Embryonic facial prominence (tissue), 1 donor: ENCODE measurements around the gene NANOS2.
"Not testable (repeated sequence)": the region's sequence is repeated elsewhere in the genome, so short reads cannot be mapped to it uniquely, and the experiment has no call there.

Experiments used
- DNase-seq: peaks from one replicate; pipeline ENCODE4 v3.0.0-alpha.2; 2016; ENCODE audit errors: extremely low spot score

NANOS2 gene

DNA sequence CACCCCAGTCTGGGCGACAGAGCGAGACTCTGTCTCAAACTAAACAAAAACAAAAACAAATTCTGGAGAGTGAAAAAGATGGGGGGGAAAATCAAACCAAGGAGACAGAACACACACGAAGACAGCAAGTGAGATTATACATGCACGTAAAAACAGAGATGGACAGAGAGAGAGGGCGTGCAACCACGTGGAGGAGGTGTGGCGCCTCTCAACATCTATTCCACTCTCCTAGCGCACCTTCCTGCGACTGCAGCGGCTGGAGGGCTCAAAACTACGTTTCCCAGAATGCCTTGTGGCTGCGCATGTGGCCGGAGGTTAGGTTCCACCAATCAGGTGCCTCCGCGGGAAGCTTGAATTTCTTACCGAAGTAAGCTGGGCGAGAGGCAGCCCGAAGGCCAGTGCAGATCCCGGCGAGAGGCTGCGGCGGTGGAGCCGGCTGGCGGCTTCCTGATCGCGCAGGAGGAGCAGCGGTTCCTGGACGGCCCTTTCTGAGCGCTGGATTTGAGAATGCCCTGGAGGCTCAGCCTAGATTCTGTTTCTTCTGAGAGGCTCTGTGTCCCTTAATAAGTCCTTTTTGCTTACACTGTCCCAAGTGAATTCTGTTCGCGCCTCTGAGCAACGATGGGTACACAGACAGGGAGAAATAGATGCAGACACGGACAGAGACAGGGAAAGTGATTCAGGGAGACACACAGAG is 13.1 kb upstream of the NANOS2 start:
- peak; percentile 62 for DNase-seq

DNA sequence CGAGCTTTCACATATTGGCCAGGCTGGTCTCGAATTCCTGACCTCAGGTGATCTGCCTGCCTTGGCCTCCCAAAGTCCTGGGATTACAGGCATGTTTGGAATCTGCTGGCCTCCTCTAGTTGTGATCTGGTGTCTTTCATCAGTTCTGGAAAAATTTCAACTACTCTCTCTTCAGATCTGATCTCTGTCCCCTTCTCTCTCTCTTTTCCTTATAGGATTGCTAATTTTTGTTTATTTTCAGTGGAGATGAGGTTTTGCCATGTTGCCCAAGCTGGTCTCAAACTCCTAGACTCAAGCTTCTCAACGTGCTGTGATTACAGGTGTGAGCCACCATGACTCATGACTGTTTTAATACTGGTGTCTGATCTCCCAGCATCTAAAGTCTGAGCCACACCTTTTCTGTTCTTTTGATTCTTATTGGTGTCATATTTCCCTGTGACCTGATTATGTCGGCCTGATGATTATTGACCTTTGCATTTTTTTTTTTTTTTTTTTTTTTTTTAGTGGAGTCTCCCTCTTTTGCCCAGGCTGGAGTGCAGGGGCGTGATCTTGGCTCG is 10.4 kb upstream of the NANOS2 start:
- no peak for DNase-seq

DNA sequence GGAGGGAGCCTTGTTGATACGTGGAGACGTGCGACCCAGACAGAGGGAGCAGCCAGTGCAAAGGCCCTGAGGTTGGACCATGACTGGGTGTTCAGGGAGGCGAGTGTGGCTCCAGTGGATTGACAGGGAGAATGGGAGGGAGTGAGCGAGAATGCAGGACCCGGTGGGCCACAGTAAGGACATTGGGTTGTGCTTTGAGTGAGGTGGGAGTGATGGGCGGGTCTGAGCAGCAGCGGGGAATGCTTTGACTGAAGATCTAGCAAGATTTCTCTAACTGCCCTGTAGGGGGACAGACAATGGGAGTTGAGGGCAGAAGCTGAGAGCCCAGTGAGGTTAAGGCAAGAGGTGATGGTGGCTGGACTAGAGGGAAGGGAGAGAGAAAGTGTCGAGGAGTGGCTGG is 7.7 kb upstream of the NANOS2 start:
- no peak for DNase-seq

DNA sequence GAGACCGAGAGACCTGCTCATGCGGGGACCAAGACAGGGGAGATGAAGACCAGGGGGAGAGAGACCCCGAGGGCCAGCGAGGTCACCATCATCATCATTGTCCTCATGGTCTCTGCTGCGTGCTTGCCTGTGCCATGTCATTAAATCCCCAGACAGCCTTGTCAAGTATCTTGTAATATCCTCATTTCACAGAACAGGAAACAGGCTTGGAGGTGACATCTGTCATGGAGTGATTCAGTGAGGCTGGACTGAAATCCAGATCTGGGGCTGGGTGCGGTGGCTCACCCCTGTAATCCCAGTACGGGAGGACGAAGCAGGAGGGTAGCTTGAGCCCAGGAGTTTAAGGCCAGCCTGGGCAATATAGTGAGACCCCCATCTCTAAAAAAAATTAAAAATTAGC is 5.9 kb upstream of the NANOS2 start:
- no peak for DNase-seq

DNA sequence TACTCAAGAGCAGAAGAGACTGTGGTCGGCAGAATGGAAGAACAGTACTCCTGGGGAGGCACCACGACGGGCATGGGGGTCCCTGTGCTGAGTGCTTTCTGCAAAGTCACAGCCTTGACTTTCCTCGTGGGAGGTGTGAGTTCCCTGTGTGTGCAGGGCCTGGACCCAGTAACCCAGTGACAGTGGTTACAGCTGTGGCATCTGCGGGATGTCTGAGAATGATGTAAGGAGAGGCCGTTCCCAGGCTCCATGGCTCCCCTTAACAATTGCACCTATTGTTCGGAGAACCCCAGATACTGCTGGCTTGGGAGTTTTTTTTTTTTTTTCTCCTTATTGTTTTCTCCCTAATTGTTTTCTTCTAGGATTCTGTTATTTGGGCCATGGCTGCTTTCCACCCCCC is 5.1 kb upstream of the NANOS2 start:
- DNase-seq: no peak

DNA sequence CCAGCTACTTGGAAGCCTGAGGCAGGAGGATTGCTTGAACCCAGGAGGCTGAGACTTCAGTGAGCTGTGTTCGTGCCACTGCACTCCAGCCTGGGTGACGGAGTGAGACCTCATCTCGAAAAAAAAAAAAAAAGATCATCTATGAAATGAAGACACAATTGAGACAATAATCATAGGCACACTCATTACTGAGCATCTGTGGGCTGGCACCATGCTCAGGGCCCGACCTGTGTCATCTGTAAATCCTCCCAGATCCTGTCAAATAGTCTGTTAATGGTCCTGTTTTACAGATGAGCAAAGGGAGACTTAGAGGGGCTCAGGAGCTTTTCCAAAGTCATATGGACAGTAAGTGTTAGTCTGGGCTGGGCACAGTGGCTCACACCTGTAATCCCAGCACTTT is 4.1 kb upstream of the NANOS2 start:
- DNase-seq: no peak

DNA sequence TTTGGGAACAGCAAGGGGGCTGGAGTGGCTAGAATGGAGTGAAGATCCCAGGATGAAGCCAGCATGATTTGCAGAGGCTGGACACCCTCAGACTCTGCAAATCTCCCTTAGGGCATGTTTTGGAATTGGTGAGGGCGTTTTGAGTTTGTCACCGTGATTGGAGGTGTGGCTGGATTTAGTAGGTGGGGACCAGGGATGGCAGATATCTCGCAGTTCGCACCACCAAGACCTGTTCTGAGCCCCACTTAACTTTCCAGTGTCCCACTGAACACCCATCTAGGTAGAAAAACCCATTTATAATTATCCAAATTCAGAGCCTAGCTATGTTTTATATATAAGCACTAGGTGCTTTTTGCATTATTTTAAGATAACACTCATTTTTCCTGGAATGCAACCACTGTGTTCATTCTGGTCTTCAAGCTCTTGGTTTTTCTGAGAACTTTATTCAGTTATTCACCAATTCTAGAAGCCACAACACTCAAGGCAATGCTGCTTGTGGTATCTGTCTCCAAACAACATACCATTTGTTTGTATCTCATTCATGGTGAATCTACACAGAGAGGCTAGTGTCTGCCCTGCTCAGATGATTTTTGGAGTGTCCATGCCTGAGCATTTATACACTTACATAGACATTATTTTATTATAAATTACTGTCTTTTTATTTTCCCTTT is 3.0 kb upstream of the NANOS2 start:
- no peak for DNase-seq

DNA sequence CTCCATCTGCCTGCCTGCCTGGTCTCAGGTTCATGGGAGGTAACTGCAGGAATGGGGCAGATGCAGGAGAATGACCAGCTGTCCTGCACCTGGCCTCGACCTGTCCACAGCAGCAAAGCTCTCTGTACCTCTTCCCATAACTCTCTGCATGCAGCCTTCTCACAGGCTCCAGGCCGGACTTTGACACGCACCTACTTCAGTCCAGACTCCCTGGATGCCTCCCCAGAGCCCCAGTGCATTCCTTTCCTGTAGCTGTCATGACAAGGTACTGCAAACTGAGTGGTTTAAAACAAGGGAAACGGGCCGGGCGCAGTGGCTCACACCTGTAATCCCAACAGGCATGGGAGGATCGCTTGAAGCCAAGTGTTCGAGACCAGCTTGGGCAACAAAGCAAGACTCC is 3.3 kb downstream of the NANOS2 start:
- no peak for DNase-seq

DNA sequence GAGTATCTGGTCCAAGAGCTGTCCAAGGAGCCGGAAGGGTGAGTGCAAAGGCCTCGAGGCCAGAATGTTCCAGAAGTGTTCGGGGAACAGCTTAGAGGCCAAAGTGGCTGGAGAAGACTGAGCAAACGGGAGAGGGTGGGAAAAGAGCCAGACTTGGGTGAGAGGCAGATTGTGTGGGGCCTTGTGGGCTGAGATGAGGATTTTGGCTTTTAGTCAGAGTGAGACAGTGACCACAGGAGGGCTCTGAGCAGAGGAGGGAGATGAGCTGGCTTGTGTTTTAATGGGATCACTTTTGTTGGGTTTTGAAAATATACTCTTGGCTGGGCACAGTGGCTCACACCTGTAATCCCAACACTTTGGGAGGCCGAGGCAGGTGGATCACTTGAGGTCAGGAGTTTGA is 5.6 kb downstream of the NANOS2 start:
- DNase-seq: no peak

DNA sequence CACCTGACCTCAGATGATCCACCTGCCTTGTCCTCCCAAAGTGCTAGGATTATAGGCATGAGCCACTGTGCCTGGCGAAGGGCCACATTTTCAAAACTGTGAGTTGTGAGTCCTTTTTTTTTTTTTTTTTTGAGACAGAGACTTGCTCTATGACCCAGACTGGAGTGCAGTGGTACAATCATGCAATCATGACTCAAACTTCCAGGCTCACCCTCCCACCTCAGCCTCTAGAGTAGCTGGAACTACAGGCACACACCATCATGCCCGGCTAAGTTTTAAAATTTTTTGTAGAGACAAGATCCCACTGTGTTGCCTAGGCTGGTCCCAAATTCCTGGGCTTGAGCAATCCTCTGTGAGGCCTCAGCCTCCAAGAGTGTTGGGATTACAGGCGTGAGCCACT is 8.4 kb downstream of the NANOS2 start:
- no peak for DNase-seq

DNA sequence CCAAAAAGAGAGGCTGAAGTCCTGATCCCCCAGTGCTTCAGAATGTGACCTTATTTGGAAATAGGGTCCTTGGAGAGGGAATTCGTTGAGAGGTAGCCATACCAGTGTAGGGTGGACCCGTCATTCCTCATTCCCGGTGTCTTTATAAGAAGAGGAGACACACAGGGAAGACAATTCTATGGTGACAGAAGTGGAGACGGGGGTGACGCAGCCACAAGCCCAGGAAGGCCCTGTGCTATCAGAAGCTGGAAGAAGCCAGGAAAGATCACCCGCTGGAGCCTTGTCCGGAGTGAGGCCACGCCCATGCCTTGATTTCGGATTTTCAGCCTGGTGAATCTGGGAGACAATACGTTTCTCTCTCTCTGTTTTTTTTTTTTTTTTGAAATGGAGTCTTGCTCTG is 9.6 kb downstream of the NANOS2 start:
- DNase-seq: no peak

DNA sequence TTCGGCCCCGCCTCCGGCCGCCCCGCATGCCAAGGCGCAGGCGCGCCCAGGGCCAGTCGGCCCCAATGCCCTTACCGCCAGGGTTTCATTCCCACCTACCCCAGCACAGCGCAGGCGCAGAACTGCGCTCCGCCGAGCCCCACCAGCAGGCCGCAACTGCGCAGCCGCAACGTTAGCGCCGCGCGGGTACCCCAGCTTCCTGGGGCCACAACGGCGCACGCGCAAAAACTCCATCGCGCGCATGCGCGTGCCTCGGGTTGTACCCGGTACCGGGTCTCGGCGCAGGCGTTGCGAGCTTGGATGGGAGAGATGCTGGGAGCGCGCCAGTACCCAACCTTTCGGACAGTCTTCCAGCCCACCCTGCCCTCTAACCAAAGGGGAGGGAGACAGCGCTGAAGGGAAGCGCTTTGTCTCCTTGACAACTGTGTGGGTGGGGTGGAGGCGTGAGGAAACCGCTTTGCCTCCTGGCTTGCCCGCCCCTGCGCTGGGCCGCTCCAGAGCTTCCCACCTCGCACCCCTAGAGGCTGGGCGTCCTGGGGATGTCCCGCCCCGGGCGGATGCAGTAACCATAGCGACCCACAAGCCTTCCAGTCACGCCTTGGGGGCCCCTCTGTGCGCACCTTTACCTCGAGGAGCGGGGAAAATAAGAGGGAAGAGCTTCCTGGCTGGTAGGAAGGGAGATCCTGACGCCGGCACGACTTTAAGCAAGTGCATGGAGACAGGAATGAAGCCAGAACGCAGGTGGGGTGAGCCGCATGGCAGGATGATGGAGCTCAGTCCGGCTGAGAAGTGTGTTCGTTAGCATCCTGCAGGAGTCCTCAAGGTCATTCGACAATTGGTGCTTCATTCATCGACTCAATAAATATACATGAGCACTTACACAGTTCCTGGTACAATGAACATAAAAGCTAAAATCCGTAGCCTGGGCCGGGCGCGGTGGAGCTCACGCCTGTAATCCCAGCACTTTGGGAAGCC is 11.6 kb downstream of the NANOS2 start:
- peak; percentile 93 for DNase-seq

DNA sequence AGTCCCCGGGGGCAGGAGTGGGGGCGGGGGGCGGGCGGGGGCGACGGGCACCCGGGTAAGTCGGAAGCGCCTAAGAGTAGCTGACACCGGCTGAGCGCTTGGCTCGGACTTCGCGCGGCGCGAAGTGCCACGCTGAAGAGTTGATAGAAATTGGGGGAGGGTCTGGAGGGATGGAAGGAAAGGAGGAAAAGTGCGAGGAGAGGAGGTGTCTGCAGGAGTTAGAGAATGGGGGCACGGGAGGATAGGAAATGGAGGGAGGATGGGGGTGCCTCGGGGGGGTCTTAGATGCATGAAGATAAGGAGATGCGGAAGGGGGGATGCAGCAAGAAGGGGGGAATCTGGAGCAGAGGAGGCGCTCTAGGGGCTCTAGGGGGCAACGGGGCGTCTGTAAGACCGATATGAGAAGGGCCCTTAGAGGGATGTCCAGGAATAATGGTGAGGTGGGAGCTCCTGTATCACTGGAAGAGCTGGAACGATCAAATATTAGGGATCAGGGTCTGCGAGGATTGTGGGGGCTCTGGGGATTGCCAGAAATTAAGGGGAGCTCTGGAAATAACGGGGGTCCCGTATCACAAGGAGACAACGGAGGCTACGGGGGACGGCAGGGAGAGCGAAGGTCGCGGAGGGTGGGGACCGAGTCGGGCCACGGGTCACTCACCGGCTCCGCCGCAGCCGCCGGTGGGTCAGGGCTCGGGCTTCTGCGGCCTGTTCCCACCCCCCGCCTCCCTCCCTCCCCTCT is 12.5 kb downstream of the NANOS2 start, which contains the start of gene MYPOP:
TSS of gene MYPOP (minus strand) at position 702 of the 739 bp plus-strand sequence. CDS start 840 bp downstream, outside the sequence.
- no peak for DNase-seq

DNA sequence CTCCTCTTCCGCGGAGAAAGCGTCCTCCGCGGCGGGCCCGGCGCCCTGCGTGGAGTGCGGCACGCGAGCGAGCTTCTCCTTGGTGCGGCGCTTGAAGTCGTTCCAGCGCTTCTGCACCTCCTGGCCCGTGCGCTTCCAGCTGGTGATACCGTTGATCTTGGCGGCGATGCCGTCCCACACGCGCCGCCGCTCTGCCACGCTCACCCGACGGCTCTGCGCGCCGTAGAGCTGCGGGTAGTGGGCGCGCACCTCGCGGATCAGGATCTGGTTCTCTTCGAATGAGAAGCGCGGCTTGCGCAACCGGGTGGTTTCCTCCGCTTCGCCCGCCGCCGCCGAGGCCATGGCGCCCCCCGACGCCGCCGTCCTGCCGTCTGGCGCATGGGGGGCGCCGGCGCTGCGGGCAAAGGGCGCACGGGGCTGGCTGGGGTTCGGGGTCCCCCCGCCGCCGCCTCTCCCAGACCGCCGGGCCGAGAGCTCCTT is 13.1 kb downstream of the NANOS2 start:
- no peak for DNase-seq

DNA sequence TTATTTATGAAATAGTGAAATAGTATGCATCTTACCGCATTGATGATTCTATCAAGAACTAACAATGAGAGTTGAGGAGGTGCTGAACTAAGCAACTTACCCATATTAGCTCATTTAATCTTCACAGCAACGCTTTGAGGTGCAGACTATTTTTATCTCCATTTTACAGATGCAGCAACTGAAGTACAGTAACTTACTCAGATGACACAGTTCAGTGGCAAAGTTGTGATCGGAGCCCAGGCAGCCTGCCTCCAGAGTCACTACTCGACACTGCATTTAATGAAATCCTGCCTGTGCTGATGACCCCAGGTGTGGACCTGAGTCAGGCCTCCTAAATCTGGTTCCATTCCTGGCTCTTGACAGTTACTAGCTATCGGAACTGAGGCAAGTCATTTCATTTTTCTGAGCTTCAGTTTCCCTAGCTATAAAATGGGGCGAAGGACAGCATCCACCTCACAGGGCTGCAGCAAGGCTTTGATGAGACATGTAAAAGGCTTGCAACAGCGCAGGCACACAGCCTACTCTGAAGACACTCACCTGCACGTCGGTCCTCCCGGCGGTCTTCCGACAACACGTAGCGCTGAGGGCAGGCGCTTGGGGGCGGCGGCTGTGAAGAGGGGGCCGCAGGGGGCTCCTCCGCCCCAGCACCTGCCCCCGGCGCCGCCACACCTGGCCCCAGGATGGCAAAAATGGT is 13.7 kb downstream of the NANOS2 start:
- DNase-seq: no peak

DNA sequence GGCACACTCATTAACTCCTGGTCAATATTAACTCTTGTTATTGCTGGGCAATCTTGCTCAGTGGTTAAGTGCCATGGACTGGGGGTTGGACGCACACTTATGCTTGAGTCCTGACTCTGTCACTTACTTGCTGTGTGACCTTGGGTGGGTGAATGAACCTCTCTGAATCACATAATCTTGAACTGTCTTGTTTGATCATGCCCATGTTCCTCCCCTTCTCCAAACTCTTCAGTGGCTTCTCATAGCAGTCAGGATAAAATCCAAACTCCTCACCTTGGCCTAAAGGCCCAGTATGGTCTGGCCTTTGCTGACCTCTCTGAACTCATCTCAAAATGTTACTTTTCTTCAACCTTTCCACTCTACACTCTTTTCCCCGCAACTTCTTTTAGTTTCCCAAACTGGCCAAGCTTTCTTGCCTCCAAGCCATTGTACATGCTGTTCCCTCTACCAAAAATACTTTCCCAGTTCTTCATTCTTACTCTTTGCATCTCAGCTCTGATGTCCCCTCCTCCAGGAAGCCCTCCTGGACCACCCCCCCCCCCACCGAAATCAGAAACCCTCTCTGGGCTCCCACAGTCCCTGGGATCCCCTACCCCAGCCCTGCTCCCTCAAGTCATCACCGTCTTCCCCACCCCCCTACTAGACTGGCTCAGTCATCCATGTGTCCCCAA is 14.5 kb downstream of the NANOS2 start:
- no peak for DNase-seq

DNA sequence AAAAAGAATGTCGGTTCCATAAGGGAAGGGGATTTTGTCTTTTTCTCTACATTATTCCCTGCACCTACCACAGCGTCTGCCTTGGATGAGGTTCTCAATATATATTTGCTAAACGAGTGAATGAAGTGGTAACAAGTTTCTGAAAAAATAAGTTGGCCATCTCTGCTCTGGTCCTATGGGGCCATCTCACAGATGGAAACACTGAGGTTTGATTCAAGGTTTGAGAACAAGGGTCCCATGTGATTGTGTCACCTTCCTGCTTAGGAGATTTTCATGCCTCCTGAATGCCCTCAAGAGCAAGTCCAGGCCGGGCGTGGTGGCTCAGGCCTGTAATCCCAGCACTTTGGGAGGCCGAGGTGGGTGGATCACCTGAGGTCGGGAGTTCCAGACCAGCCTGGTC is 15.3 kb downstream of the NANOS2 start:
- no peak for DNase-seq

DNA sequence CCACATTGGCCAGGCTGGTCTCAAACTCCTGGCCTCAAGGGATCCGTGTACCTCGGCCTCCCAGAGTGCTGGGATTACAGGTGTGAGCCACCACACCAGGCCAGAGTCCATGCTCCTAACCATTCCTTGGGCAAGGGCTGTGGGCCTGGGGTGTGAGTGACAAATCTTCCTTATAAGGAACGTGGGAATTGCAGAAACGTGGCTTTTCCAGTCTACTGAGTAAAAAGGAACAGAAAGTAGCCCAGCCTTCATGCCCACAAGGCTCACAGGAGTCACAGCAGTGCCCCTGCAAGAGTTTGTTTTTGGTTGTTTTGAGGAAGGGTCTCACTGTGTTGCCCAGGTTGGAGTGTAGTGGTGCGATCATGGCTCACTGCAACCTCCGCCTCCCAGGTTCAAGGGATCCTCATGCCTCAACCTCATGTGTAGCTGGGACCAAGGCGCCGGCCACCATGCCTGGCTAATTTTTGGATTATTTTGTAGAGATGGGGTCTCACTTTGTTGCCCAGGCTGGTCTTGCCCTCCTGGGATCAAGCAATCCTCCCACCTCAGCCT is 17.2 kb downstream of the NANOS2 start:
- DNase-seq: no peak

DNA sequence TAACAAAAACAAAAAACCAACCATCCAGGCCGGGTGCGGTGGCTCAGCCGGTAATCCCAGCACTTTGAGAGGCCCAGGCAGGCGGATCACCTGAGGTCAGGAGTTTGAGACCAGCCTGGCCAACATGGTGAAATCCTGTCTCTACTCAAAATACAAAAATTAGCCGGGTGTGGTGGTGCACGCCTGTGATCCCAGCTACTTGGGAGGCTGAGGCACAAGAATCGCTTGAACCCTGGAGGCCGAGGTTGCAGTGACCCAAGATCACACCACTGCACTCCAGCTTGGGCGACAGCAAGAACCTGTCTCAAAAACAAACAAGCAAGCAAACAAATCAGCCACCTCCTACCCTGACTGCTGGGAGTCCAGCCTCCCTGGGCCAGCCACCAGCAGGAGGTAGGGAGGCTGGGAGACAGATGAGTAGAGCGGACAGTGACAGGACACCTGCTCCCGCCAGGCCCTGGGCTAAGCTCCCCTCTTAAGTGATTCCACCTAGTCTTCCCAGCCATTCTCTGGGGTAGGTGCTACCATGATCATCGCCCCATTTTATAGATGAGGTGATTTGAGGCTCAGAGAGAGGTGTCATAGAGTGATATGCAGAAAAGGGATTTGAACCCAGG is 18.5 kb downstream of the NANOS2 start:
- DNase-seq: not testable (repeated sequence)
